GM18519 (cell line): ENCODE data around the gene GALNTL6.
A peak's percentile ranks its signal among the peaks of the same experiment; 100 is the strongest.
"Not testable (repeated sequence)": the region's sequence is repeated elsewhere in the genome, so short reads cannot be mapped to it uniquely, and the experiment has no call there.

Source experiments
- ATAC-seq: cut with Tn5 transposase; IDR thresholded peaks from one replicate; pipeline ENCODE4 v1.9.1; 2021; ENCODE audit warnings: mild to moderate bottlenecking, moderate library complexity; ENCODE audit not compliant: unreplicated experiment, low FRiP score

GALNTL6 gene

GRCh38 chr4:172777729-172778431 is 964.7 kb downstream of the GALNTL6 start:
- ATAC-seq, result no peak

GRCh38 chr4:172778583-172778982 is 965.4 kb downstream of the GALNTL6 start:
- no peak for ATAC-seq

GRCh38 chr4:172780566-172781081 is 967.4 kb downstream of the GALNTL6 start:
- ATAC-seq, result no peak

- ATAC-seq, result no peak
Observed at GRCh38 chr4:172785613-172786012, 972.4 kb downstream of the GALNTL6 start.

GRCh38 chr4:172786039-172786792 is 973.0 kb downstream of the GALNTL6 start:
- no peak for ATAC-seq

GRCh38 chr4:172787111-172787510 is 973.9 kb downstream of the GALNTL6 start:
- ATAC-seq, result no peak

GRCh38 chr4:172791841-172792240 is 978.6 kb downstream of the GALNTL6 start:
- ATAC-seq, result no peak

GRCh38 chr4:172793565-172794306 is 980.5 kb downstream of the GALNTL6 start:
- ATAC-seq, result no peak

- no peak for ATAC-seq
Observed at GRCh38 chr4:172794307-172794703, 981.1 kb downstream of the GALNTL6 start.

GRCh38 chr4:172797281-172797680 is 984.1 kb downstream of the GALNTL6 start:
- ATAC-seq, result not testable (repeated sequence)

- no peak for ATAC-seq
Observed at GRCh38 chr4:172802032-172802431, 988.8 kb downstream of the GALNTL6 start.

- ATAC-seq, result no peak
Observed at GRCh38 chr4:172806841-172807240, 993.6 kb downstream of the GALNTL6 start.

- ATAC-seq, result no peak
Observed at GRCh38 chr4:172808196-172808595, 995.0 kb downstream of the GALNTL6 start.

- ATAC-seq, result no peak
Observed at GRCh38 chr4:172809319-172809718, 996.1 kb downstream of the GALNTL6 start.

GRCh38 chr4:172813359-172813923 is 1000.2 kb downstream of the GALNTL6 start:
- peak; percentile 69 for ATAC-seq

GRCh38 chr4:172815499-172816164 is 1002.4 kb downstream of the GALNTL6 start:
- ATAC-seq, result no peak

- ATAC-seq, result no peak
Observed at GRCh38 chr4:172818901-172819300, 1005.7 kb downstream of the GALNTL6 start.

- ATAC-seq, result no peak
Observed at GRCh38 chr4:172819353-172819752, 1006.1 kb downstream of the GALNTL6 start.

GRCh38 chr4:172822331-172822730 is 1009.1 kb downstream of the GALNTL6 start:
- ATAC-seq, result no peak

GRCh38 chr4:172826346-172826745 is 1013.1 kb downstream of the GALNTL6 start:
- no peak for ATAC-seq
